HepG2 (cell line): ENCODE results near the gene CST11. TPM values are rescaled to one million over a fixed set of nuclear protein-coding genes. Genes with fewer than 3 reads are reported as not detected.

Source experiments
- ATF5 ChIP-seq: sonication (generic); formaldehyde crosslinking; IDR thresholded peaks from 2 replicates; pipeline ENCODE4 v1.4.0; 2020; ENCODE audit warnings: mild to moderate bottlenecking, low read depth, missing genetic modification reagents
- CENPBD1 ChIP-seq: sonication (generic); formaldehyde crosslinking; IDR thresholded peaks from 2 replicates; pipeline ENCODE4 v1.8.0; 2022; ENCODE audit warnings: missing genetic modification reagents, low read depth, mild to moderate bottlenecking, borderline replicate concordance
- ELF1 ChIP-seq: sonication (generic); formaldehyde crosslinking; IDR thresholded peaks from 2 replicates; pipeline ENCODE4 v1.4.0; 2020; ENCODE audit warnings: missing genetic modification reagents
- EP300 ChIP-seq, 3 experiments: sonication (generic) in 1 of 3; formaldehyde crosslinking in 1 of 3; IDR thresholded peaks; 2 replicates each; pipeline versions ENCODE4 v1.5.1 to v1.6.1; 2011 to 2020; ENCODE audit warnings: low read depth in 2 of 3, low read length in 2 of 3, borderline replicate concordance in 1 of 3, improper control_type of control experiment in 1 of 3, mild to moderate bottlenecking in 1 of 3, missing genetic modification reagents in 1 of 3, moderate library complexity in 1 of 3
- FUBP1 ChIP-seq: sonication (generic); formaldehyde crosslinking; IDR thresholded peaks from 2 replicates; pipeline ENCODE4 v1.5.1; 2020; ENCODE audit warnings: missing genetic modification reagents, mild to moderate bottlenecking, borderline replicate concordance
- HINFP ChIP-seq: sonication (generic); formaldehyde crosslinking; IDR thresholded peaks from 2 replicates; pipeline ENCODE4 v1.4.0; 2020; ENCODE audit warnings: low read depth, mild to moderate bottlenecking, missing genetic modification reagents
- HNF4A ChIP-seq: sonication (generic); formaldehyde crosslinking; IDR thresholded peaks from 2 replicates; pipeline ENCODE4 v1.4.0; 2020; ENCODE audit warnings: missing genetic modification reagents
- IRF9 ChIP-seq: sonication (generic); formaldehyde crosslinking; IDR thresholded peaks from 2 replicates; pipeline ENCODE4 v1.8.0; 2022; ENCODE audit warnings: missing genetic modification reagents, mild to moderate bottlenecking, borderline replicate concordance
- MED8 ChIP-seq: sonication (generic); formaldehyde crosslinking; IDR thresholded peaks from 2 replicates; pipeline ENCODE4 v1.8.1; 2023; ENCODE audit warnings: mild to moderate bottlenecking, missing genetic modification reagents; ENCODE audit not compliant: insufficient replicate concordance
- NR2F1 ChIP-seq, 2 experiments: fragments of 450-650 bp in 1 of 2; formaldehyde crosslinking in 1 of 2; IDR thresholded peaks; 2 replicates each; pipeline versions ENCODE4 v1.5.0 to v1.6.1; 2016 to 2020; ENCODE audit warnings: mild to moderate bottlenecking in 1 of 2, missing compliant biosample characterization in 1 of 2, missing genetic modification reagents in 1 of 2, moderate library complexity in 1 of 2
- RNF2 ChIP-seq: fragments of 450-650 bp; conservative IDR thresholded peaks from 2 replicates; pipeline ENCODE4 v1.6.1; 2016; ENCODE audit warnings: low read depth
- TERF1 ChIP-seq: sonication (generic); formaldehyde crosslinking; IDR thresholded peaks from 2 replicates; pipeline ENCODE4 v1.8.0; 2022; ENCODE audit warnings: mild to moderate bottlenecking, missing genetic modification reagents, moderate library complexity
- ZBTB33 ChIP-seq: sonication (generic); formaldehyde crosslinking; IDR thresholded peaks from 2 replicates; pipeline ENCODE4 v1.4.0; 2020; ENCODE audit warnings: missing genetic modification reagents
- ZKSCAN1 ChIP-seq: fragments of 150-350 bp; IDR thresholded peaks from 2 replicates; pipeline ENCODE4 v1.6.1; 2014; ENCODE audit warnings: low read length
- ZNF180 ChIP-seq: sonication (generic); formaldehyde crosslinking; IDR thresholded peaks from 2 replicates; pipeline ENCODE4 v1.4.0; 2020; ENCODE audit warnings: low read depth, missing genetic modification reagents, borderline replicate concordance
- ZNF510 ChIP-seq: sonication (generic); formaldehyde crosslinking; IDR thresholded peaks from 2 replicates; pipeline ENCODE4 v1.4.0; 2020; ENCODE audit warnings: low read depth, mild to moderate bottlenecking, missing genetic modification reagents
- ZNF709 ChIP-seq: sonication (generic); formaldehyde crosslinking; IDR thresholded peaks from 2 replicates; pipeline ENCODE4 v1.5.0; 2020; ENCODE audit warnings: mild to moderate bottlenecking, missing genetic modification reagents
- polyA plus RNA-seq, 8 experiments: library from polyadenylated mRNA; depleted of rRNA in 3 of 8; stranded (reverse) in 7 of 8; unstranded in 1 of 8; fragments of >200 nt; fragmentation: Illumina TruSeq in 4 of 8; extraction: Trizol in 4 of 8; gene quantifications; 2 replicates each; pipeline versions ENCODE4 v1.2.1 to v1.2.3, GENCODE V29; 2011 to 2016; ENCODE audit warnings: low read depth in 4 of 8, missing spikeins in 1 of 8, mixed read lengths in 1 of 8; ENCODE audit not compliant: insufficient read depth in 1 of 8
- total RNA-seq, 5 experiments: library from RNA; depleted of rRNA; stranded (reverse); fragments of >200 nt; fragmentation: Illumina TruSeq; extraction: Trizol; gene quantifications; 2 replicates each; pipeline ENCODE4 v1.2.3, GENCODE V29; 2016; ENCODE audit warnings: low read depth in 1 of 5

The CST11 gene
- total and polyA plus RNA-seq, 2 of the 13 experiments (the other 11 are each of a cell fraction or from before 2014, with no cell fraction given): not detected

- TF ChIP-seq NR2F1 (CRISPR knock-in tag; IDR thresholded peaks at IDR 0.05) (0 out of 4 replicates have a peak, but pooled peaks of 1 of the 2 experiments have one; percentile 25), ATF5 (CRISPR knock-in tag) (no peak), ZKSCAN1 (peak; percentile 51; the same call in 1 of the 2 replicates), TERF1 (no peak), MED8 (CRISPR knock-in tag) (no peak), CENPBD1 (CRISPR knock-in tag) (no peak), FUBP1 (CRISPR knock-in tag) (no peak), HINFP (CRISPR knock-in tag) (no peak), ELF1 (CRISPR knock-in tag) (peak; percentile 76), HNF4A (CRISPR knock-in tag) (no peak), EP300 (IDR thresholded peaks at IDR 0.05; ENCODE audit: low read depth in 2 of 2, low read length in 2 of 2) (no peak; a peak in 1 of 4 replicates), EP300 (CRISPR knock-in tag; IDR thresholded peaks at IDR 0.05; ENCODE audit: borderline replicate concordance) (peak; percentile 29), ZBTB33 (CRISPR knock-in tag) (peak; percentile 42; the same call in 1 of the 2 replicates), ZNF180 (CRISPR knock-in tag) (no peak), ZNF510 (CRISPR knock-in tag) (no peak), RNF2 (no peak), IRF9 (CRISPR knock-in tag) (peak; percentile 86), ZNF709 (CRISPR knock-in tag) (peak; percentile 66; the same call in 1 of the 2 replicates)
These were observed 31.4 kb downstream of the CST11 start, which contains the start of gene NAPB (continued) for GRCh38 chr20:23420943-23421931.
